Tibial artery (tissue), 4 donors: ENCODE measurements around the gene TAOK2.
"Not testable (repeated sequence)": the region's sequence is repeated elsewhere in the genome, so short reads cannot be mapped to it uniquely, and the experiment has no call there.

Source experiments
- DNase-seq, 2 donors: peaks; one replicate each; pipeline ENCODE4 v3.0.0-alpha.2; 2019
- H3K27ac ChIP-seq, 2 donors: fragments of 200-600 bp; sonication (generic) in 1 of 2; 1 replicate in 1 of 2; 2 replicates in 1 of 2; pipeline ENCODE4 v1.5.1; 2018 to 2019; ENCODE audit warnings: mild to moderate bottlenecking in 1 of 2
- H3K27me3 ChIP-seq, 2 donors: fragments of 200-600 bp; sonication (generic) in 1 of 2; one replicate each; pipeline versions ENCODE4 v1.5.1 to v1.6.0; 2016 to 2019
- H3K36me3 ChIP-seq, 3 donors: fragments of 200-600 bp; sonication (generic) in 2 of 3; one replicate each; pipeline ENCODE4 v1.5.1; 2016 to 2019; ENCODE audit warnings: mild to moderate bottlenecking in 2 of 3
- H3K4me1 ChIP-seq, 4 donors: fragments of 200-600 bp; sonication (generic) in 2 of 4; 1 replicate in 3 of 4; 2 replicates in 1 of 4; pipeline ENCODE4 v1.5.1; 2016 to 2019
- H3K4me3 ChIP-seq, 2 donors: fragments of 200-600 bp; sonication (generic) in 1 of 2; 1 replicate in 1 of 2; 2 replicates in 1 of 2; pipeline ENCODE4 v1.5.1; 2018 to 2019; ENCODE audit warnings: mild to moderate bottlenecking in 2 of 2
- H3K9me3 ChIP-seq, 3 donors: fragments of 200-600 bp; sonication (generic) in 1 of 3; one replicate each; pipeline ENCODE4 v1.5.1; 2016 to 2019
- intact Hi-C: fragments of 100-400 bp; cut with DNase I; formaldehyde crosslinking; loops from one replicate; pipeline ENCODE4 v1.15.0; 2023; ENCODE audit warnings: low total_unique reads
- TF ChIP-seq, protein P1 (sequence below), 2 experiments: fragments of 200-600 bp in 1 of 2; fragments of 450-650 bp in 1 of 2; IDR thresholded peaks; one replicate each; pipeline ENCODE4 v1.5.1; 2017 to 2019; ENCODE audit warnings: antibody characterized with exemption in 2 of 2, mild to moderate bottlenecking in 1 of 2, moderate library complexity in 1 of 2

TAOK2 gene

DNA sequence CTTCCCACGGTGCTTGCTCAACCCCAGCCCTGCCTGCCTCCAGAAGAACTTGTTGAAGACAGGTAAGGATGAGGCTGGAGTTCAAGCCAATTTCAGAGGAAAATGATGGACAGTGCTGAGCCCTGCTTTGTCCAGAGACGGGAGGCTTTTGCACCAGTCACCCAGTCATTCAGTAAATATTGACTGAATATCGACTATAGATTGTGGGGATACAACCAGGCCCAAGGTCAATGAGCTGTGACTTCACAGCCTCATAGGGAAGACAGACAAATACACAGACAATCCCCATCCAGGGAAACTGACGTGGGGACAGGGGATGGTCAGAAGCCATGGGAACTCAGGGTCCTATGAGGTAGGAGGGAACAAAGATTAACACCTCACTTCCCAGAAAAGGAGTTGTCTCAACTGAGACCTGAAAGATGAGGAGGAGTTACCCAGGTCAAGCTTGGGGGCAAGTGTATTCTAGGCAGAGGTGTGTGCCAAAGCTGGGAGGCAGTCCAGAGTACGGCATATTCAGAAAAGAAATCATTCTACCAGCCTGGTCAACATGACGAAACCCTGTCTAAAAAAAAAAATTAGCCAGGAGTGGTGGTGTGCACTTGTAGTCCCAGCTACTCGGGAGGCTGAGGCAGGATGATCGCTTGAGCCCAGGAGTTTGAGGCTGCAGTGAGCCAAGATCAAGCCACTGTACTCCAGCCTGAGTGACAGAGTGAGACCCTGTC lies 43.0 kb downstream of the TAOK2 start:
- intact Hi-C loops, result no loop called here
- DNase-seq, result no peak
- TF ChIP-seq, protein P1, sequence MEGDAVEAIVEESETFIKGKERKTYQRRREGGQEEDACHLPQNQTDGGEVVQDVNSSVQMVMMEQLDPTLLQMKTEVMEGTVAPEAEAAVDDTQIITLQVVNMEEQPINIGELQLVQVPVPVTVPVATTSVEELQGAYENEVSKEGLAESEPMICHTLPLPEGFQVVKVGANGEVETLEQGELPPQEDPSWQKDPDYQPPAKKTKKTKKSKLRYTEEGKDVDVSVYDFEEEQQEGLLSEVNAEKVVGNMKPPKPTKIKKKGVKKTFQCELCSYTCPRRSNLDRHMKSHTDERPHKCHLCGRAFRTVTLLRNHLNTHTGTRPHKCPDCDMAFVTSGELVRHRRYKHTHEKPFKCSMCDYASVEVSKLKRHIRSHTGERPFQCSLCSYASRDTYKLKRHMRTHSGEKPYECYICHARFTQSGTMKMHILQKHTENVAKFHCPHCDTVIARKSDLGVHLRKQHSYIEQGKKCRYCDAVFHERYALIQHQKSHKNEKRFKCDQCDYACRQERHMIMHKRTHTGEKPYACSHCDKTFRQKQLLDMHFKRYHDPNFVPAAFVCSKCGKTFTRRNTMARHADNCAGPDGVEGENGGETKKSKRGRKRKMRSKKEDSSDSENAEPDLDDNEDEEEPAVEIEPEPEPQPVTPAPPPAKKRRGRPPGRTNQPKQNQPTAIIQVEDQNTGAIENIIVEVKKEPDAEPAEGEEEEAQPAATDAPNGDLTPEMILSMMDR (IDR thresholded peaks at IDR 0.05), result no peak

GRCh38 chr16:30017277-30017656 lies 43.6 kb downstream of the TAOK2 start:
- Histone ChIP-seq H3K4me1 (peaks cover 0 to 11% (median 9%) of the 10 kb centered on the region in 4 donors), H3K27ac (no peak overlapping the region), H3K4me3 (no peak overlapping the region), H3K36me3 (no peaks in the 10 kb centered on the region), H3K27me3 (peaks cover 0 to 8% of the 10 kb centered on the region in 2 donors), H3K9me3 (no peaks in the 10 kb centered on the region)
- intact Hi-C loops, result no loop called here
- TF ChIP-seq, protein P1 (IDR thresholded peaks at IDR 0.05), result no peak
- DNase-seq, result no peak

More for the DNA sequence above, 43.0 kb downstream of the TAOK2 start:
- Histone ChIP-seq H3K4me3 (no peak overlapping the region), H3K36me3 (no peaks in the 10 kb centered on the region), H3K27me3 (peaks cover 0 to 13% of the 10 kb centered on the region in 2 donors), H3K4me1 (peaks cover 0 to 15% (median 10%) of the 10 kb centered on the region in 4 donors), H3K27ac (no peak overlapping the region), H3K9me3 (no peaks in the 10 kb centered on the region)

- H3K4me3 ChIP-seq, DNase-seq, H3K36me3 ChIP-seq, H3K27me3 ChIP-seq, H3K9me3 ChIP-seq, intact Hi-C loops, H3K27ac ChIP-seq: not testable (repeated sequence)
- H3K4me1 ChIP-seq, result peaks cover 0 to 11% (median 9%) of the 10 kb centered on the region in 4 donors
Observed at GRCh38 chr16:30017937-30018336, 44.3 kb downstream of the TAOK2 start.

DNA sequence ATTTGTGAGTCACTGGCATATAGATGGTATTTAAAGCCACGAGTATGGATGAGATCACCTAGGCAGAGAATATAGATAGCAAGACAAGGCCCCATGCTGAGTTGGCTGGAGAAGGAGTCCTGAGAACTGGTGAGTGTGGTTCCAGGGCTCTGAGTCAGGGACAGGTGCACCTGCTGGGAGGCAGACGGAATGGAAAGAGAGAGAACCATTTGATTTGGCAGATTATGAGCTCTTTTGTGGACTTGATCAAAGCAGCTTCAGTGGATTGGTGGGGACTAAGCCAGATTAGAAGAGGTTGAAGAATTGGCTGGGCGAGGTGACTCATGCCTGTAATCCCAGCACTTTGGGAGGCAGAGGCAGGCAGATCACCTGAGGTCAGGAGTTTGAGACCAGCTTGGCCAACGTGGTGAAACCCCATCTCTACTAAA lies 45.1 kb downstream of the TAOK2 start:
- peaks cover 0 to 16% of the 10 kb centered on the region in 2 donors for H3K27me3 ChIP-seq
- H3K9me3 ChIP-seq, result no peaks in the 10 kb centered on the region
- TF ChIP-seq, protein P1 (IDR thresholded peaks at IDR 0.05), result no peak
- H3K27ac ChIP-seq, result no peak overlapping the region
- no peaks in the 10 kb centered on the region for H3K36me3 ChIP-seq
- intact Hi-C loops, result no loop called here
- DNase-seq, result no peak
- peaks cover 0 to 11% (median 9%) of the 10 kb centered on the region in 4 donors for H3K4me1 ChIP-seq
- no peak overlapping the region for H3K4me3 ChIP-seq

- intact Hi-C loops, result loop anchor here (5.0 kb wide), 1 partner anchor 326 kb away; no protein-coding TSS in a partner anchor
- DNase-seq, result no peak
Observed at GRCh38 chr16:30022887-30023286, 49.2 kb downstream of the TAOK2 start, which contains the start of gene C16orf92. Gene C16orf92, plus strand, starts transcription at chr16:30023198. Its CDS starts 143 bp downstream, at chr16:30023341.

DNA sequence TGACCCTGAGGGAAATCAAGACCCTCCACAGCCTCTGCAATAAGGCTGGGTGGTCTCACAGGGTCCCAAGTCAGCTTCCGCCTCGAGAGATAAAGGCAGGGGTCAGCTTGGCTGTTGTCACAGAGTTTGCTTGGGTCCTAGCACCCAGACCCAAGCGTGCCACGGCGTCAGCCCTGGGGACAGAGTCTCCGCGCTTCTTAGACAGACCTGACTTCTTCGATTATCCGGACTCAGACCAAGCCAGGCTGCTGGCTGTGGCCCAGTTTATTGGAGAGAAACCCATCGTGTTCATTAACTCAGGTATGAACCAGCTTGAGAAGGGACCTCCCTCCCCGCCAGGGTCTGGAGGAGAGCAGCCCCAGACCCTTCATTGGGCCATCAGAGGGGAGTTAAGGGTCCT lies 49.9 kb downstream of the TAOK2 start:
- intact Hi-C loops, result loop anchor here (5.0 kb wide), 1 partner anchor 326 kb away; no protein-coding TSS in a partner anchor
- DNase-seq, result no peak
- Histone ChIP-seq H3K4me3 (no peak overlapping the region), H3K36me3 (no peaks in the 10 kb centered on the region), H3K4me1 (peaks cover 0 to 11% (median 9%) of the 10 kb centered on the region in 4 donors), H3K27me3 (peaks cover 0 to 62% of the 10 kb centered on the region in 2 donors), H3K27ac (no peak overlapping the region), H3K9me3 (no peaks in the 10 kb centered on the region)
- TF ChIP-seq, protein P1 (IDR thresholded peaks at IDR 0.05), result no peak

More at GRCh38 chr16:30022887-30023286, 49.2 kb downstream of the TAOK2 start, which contains the start of gene C16orf92:
- H3K4me3 ChIP-seq, result no peak within 1 kb of the TSS
- H3K9me3 ChIP-seq, result no peaks in the 10 kb centered on the region
- H3K27ac ChIP-seq, result no peak within 1 kb of the TSS
- no peaks in the 10 kb centered on the region for H3K36me3 ChIP-seq
- H3K4me1 ChIP-seq, result peaks cover 0 to 11% (median 9%) of the 10 kb centered on the region in 4 donors
- TF ChIP-seq, protein P1 (IDR thresholded peaks at IDR 0.05), result no peak
- H3K27me3 ChIP-seq, result peaks cover 0 to 55% of the 10 kb centered on the region in 2 donors
